Measurements from ENCODE around the gene COL8A2.
A peak's percentile ranks its signal among the peaks of the same experiment; 100 is the strongest.
"Not testable (repeated sequence)": the region's sequence is repeated elsewhere in the genome, so short reads cannot be mapped to it uniquely, and the experiment has no call there.

Gene COL8A2

DNA sequence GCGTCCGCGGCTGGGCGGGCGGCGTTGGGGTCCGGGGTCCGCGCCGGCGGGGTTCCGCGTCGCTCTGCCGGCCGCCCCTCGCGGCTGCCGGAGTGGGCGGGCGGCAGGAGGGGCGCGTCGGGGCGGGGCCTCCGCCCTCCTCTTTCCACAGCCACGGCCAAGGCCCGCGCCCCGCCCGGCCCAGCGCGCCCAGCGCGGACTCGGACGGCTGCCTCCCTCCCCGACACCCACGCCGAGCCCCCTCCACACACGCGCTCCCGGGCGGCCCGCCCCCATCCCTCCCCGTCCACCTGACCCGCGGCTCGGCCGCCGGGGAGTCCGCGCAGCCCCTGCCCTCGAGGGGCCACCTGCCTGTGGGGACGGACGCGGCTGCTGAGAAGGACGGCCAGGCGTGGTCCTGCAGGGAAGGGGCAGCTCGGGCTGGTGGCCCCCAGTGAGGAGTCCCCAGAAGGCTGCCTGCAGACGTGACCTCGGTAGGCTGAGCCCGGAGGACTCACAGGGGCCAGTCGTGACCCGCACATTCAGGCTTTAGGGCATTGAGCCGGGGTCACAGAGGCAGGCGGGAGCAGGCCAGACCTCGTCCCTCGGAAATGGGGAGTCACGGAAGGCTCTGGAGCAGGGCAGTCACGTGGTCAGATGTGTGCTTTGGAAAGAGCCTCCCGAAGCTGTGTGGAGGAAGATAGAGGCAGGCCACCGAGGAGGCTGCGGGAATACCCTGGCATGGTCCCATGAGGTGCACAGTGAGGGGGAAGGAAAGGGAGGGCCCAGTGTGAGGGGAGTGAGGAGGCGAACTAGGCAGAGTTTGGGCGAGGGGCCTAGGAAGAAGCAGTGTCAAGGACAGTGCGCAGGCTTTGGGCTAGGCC lies at the start of gene COL8A2:
COL8A2 (minus strand) TSS at position 94 of the 863 bp plus-strand sequence. CDS start 24,980 bp downstream, outside the sequence.
- no peak for DNase-seq

DNA sequence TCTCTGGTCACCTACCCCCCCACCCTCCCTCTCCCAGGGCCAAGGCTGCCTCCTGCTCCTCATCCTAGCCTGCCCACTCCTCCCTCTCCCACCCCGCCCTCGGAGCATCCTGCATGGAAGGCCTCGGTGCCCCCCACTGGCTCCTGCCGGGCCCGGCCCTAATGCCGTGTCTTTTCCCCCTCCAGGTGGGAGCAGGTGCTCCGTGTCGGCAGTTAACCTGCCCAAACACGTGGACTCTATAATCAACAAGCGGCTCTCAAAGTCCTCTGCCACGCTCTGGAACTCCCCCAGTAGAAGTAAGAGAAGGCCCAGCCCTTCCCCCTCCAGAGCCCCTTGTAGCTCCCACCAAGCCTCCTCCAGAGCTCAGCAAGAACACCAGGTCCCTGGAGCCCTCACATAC lies 49.7 kb upstream of the COL8A2 start:
- DNase-seq: no peak

GRCh38 chr1:36172983-36173382 lies 48.0 kb upstream of the COL8A2 start:
- DNase-seq: no peak

- no peak for DNase-seq
These were observed 47.2 kb upstream of the COL8A2 start for GRCh38 chr1:36172017-36172747.

- no peak for DNase-seq
These were observed 45.8 kb upstream of the COL8A2 start for GRCh38 chr1:36170643-36171412.

DNA sequence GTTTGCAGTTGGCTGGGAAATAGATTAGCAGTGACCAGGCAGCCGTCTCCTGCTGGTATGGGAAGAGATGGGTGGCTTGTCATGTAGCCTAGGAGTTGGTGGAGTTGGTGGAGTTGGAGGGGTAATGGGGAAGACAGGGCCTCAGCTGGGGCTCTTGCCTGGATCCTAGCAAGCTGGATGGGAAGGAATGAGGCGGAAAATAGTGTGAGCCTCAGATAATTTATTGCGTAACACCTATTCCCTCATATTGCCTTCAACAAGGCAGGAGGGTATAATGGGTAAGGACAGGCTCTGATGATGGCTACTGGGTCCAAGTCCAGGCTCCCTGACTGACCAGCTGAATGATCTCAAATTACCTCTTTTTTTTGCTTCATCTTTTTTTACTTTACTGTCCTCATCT lies 43.5 kb upstream of the COL8A2 start:
- DNase-seq: no peak

DNA sequence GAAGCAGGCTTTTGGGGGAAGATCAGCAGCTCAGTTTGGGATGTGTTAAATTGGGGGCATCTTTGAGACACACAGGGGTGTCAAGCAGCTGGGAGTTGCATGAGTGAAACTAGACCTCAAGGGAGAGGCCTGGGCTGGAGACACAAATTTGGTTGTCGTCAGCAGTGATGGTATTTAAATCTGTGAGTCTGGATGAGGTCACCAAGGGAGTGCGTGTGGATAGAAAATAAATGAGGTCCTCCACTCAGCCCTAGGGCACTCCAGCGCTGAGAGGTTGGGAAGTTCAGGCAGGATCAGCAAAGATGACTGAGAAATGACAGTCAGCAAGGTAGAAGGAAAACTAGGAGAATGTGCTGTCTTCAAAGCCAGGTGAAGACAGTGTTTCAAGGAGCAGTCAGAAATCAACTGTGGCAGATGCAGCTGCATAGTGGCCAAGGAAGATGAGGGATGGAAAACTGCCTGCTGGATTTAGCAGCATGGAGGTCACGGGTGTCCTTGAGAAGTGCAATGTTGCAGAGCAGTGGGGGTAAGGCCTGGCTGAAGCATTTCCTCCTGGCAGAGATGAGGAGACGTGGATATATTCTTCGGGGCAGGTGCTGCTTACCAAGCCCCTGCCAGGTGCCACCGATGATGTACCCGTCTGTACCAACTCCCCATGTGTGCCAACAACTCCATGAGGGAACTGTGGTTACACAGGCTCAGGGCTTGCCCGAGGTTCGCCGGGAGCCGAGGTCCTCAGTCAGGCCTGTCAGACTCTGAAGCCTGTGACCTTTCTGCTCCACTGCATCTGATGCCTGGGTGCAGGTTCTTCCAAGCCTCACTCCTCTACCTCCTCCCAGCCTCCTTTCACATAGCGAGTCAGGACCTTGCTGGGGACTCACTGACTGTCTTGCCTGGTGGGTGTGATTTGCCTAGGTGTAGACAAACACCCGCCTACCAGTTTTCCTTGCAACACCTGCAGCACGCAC lies 42.2 kb upstream of the COL8A2 start:
- DNase-seq: no peak

DNA sequence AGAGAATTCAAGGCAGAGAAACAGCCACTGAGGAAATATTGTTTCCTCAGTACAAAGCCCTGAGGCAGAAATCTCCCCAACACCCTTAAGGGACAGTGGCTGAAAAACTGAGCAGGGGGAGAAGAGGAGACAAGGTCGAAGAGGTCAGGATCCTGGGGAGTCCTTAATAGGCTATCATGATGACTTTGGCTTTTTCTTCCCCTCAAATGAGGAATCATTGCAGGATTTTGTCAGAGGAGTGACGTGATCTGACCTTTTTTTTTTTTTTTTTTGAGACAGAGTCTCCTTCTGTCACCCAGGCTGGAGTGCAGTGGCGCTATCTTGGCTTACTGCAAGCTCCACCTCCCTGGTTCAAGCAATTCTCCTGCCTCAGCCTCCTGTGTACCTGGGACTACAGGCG lies 41.1 kb upstream of the COL8A2 start:
- DNase-seq: no peak

GRCh38 chr1:36165145-36165544 lies 40.1 kb upstream of the COL8A2 start:
- DNase-seq: no peak

DNA sequence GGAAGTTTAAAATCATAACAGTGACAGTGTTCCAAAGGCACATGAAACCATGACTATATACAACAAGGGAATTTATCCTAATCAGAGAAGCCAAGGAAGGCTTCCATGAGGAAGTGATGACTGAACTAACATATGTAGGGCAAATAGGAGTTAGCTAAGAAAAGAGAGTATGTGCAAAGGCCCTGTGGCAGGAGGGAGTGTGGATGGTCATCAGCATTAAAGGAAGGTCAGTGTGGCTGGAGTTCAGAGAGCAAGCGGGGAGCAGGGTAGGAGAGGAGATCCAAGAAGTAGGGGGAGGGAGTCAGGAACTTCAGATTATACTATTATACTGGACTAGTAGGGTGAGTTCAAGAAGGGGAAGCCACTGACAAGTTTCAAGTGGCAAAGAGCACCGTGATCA lies 39.3 kb upstream of the COL8A2 start:
- no peak for DNase-seq

DNA sequence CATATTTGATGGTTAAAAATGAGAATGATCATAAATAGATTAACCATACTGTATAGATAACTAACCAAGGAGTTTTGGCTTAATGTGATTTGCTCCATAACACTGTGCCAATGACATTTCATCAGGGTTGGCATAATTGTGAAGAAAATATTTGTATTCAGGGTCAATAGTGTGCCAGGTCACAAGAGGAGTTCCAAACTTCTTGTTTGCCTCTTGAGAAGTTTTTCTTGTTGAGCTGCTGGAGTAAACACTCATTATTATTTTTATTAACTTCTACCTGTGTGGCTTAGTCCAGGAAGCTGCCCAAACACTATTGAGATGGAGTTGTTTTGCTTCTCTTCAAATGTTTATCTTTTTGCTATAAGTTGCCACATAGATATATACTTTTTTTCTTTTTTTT lies 38.4 kb upstream of the COL8A2 start:
- DNase-seq: no peak

- DNase-seq: no peak
These were observed 37.7 kb upstream of the COL8A2 start for GRCh38 chr1:36162680-36163239.

GRCh38 chr1:36161641-36162531 lies 36.9 kb upstream of the COL8A2 start:
- DNase-seq: peak; percentile 36

DNA sequence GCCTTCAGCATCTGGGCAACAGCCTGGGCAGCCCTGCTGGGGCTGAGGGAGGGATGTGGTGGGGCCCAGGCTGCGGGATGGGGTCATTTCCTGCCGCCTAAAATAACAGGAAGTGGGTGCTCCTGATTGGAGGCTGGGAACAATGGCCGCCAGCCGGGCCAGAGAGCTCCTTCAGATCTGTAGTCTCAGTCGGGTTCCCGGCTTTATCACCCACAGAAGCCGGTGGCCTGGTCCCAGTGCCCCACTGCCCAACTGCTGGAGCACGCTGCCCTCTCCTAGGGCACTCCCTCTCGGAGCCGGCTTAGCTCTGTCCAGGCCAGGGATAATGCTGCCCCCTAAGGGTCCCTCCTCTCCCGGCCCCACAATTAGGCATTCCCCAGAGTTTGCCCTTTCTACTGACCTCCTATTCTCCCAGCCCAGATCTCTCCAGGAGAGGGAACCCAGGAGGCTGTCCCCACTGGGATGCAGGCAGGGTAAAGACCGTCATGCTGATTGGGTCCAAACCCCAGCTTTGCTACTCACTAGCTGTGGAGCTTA lies 36.0 kb upstream of the COL8A2 start:
- DNase-seq: peak; percentile 70

DNA sequence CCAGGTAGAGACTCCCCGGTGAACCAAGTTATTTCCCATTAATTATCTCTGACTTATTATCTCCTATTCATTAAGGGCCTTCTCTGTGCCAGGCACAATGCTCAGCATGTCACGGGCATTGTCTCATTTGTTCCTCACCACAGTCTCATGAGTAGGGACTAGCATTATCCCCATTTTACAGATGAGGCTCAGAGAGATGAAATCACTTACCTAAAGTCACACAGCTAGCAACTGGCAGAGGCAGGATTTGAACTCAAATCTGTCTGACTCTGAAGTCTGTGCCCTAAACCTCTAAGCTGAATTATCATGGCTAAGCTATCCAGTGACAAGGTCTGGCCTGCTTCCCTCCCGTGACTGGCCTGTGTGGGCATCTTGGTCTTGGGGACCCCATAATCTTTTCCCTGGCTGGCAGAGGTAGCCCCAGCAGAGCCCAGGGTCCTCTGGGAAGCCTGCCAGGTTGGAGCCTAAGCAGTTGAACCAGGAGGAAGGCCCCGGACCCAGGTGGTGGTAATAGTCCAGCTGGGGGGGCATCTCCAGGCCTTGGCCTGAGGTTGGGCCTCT lies 35.4 kb upstream of the COL8A2 start:
- DNase-seq: no peak

- DNase-seq: no peak
These were observed 34.8 kb upstream of the COL8A2 start for GRCh38 chr1:36159614-36160387.

DNA sequence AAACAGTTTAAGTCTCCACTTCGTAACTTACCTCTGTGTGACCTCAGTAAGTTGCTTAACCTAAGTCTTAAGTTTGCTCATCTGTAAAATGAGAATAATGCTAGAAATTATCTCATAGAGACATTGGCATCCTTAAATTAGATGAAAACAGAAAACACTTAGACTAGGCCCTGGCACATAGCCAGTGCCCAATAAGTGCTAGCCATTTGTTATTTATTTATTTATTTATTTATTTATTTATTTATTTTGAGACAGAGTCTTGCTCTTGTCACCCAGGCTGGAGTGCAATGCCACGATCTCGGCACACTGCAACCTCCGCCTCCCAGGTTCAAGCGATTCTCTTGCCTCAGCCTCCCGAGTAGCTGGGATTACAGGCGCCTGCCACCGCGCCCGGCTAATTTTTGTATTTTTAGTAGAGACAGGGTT lies 33.8 kb upstream of the COL8A2 start:
- DNase-seq: not testable (repeated sequence)

DNA sequence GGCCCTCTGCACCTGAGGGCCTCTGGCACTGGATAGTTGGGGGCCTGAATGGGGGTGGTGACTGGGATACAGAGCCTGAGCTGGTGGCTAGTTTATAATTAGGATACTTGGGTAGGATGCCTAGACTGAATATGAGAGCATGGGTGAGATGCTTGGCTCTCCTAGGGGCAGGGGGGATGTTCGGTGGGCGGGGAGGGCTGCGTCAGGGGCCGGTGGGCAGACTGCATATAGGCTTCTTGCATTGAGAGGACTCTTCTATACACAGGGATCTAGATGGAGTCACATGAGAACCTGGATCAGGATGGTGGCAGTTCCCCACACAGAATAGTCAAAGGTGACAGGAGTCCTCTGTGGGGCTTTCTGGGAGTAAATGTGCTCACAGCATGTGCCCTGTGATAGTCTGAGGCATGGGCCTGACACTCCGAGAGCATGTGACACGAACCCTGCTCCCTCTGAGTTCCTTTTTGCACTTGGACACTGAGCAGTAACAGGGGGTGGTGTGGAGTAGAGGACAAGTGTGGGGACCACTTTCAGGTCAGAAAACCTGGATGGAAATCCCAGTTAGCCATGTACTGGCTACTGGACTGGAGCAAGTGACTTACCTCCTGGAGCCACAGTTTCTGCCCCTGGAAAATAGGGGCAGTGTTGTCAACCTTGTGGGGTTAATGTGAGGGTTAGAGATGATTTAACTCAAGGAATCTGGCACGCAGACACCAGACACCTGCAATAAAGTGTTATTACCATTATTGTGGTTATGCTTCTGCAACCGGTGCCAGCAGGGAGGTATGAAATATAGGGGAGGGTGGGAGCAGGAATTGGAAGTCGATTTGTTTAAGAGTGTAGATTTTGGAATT lies 33.2 kb upstream of the COL8A2 start:
- no peak for DNase-seq

All from stimulated activated CD4-positive, alpha-beta T cell treated with anti-CD3 and anti-CD28 coated beads, Interleukin-4, amount 100 ng/mL, for 24 hours (primary cell).